ENCODE data around the gene MEFV. TPM values are rescaled to one million over a fixed set of nuclear protein-coding genes. Genes with fewer than 3 reads are reported as not detected.

Gene MEFV
- total and polyA plus RNA-seq, 2 of the 13 experiments (the other 11 are each of a cell fraction or from before 2014, with no cell fraction given), result 0.22 TPM; not detected in 1

DNA sequence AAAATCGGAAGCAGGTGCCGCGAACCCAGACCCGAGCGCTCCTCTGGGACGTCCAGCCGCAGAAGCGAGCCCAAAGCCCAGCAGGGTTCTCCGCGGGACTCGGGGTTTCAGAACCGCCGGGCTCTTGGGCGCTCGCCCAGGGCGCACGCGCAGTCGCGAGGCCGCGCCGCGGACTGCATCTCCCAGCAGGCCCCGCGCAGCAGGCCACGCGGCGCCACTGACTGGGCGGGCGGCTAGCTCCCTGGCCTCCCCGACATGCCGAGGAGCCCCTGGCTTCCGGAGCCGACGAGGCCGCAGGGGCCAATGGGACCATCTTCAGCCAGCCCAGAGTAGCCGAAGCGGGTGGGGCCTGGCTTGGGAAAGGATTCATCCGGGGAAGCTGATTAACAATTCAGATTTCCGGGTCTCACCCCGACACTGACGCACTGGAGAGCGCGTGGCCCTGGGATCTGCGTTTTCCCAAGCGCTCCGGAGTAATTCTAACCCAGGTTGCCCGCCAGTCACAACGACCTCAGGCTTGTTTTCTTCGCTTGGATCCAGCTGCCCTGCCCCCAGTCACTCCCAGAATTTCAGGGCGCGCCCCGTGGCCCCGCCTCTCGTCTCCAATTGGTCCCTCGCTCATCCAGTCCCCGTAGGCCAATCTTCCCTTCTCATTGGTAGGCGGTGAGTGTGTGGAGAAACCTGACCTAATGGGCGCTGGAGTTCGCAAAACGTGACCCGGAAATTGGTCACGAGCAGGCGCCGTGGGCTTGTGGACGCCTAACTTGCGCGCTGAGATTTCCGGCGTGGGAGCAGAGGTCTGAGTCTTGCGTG is 26.5 kb upstream of the MEFV start, which contains the start of gene ZNF263 (continued):
- TF ChIP-seq, protein P1, sequence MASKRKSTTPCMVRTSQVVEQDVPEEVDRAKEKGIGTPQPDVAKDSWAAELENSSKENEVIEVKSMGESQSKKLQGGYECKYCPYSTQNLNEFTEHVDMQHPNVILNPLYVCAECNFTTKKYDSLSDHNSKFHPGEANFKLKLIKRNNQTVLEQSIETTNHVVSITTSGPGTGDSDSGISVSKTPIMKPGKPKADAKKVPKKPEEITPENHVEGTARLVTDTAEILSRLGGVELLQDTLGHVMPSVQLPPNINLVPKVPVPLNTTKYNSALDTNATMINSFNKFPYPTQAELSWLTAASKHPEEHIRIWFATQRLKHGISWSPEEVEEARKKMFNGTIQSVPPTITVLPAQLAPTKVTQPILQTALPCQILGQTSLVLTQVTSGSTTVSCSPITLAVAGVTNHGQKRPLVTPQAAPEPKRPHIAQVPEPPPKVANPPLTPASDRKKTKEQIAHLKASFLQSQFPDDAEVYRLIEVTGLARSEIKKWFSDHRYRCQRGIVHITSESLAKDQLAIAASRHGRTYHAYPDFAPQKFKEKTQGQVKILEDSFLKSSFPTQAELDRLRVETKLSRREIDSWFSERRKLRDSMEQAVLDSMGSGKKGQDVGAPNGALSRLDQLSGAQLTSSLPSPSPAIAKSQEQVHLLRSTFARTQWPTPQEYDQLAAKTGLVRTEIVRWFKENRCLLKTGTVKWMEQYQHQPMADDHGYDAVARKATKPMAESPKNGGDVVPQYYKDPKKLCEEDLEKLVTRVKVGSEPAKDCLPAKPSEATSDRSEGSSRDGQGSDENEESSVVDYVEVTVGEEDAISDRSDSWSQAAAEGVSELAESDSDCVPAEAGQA (IDR thresholded peaks at IDR 0.05; ENCODE audit: low read depth), result peak; percentile 74
- TF ChIP-seq, protein P1 (CRISPR knock-in tag; IDR thresholded peaks at IDR 0.05; ENCODE audit: borderline replicate concordance), result no peak
- TF ChIP-seq DMAP1 (CRISPR knock-in tag; IDR thresholded peaks at IDR 0.05) (peak; percentile 90), THYN1 (CRISPR knock-in tag; IDR thresholded peaks at IDR 0.05; ENCODE audit: borderline replicate concordance, low read depth) (0 out of 2 replicates have a peak, but pooled peaks have one; percentile 32), RAD51 (IDR thresholded peaks at IDR 0.05; ENCODE audit: borderline replicate concordance) (peak; percentile 45; the same call in 1 of the 2 replicates), ZSCAN12 (CRISPR knock-in tag; IDR thresholded peaks at IDR 0.05) (peak; percentile 55; the same call in 1 of the 2 replicates), ZNF878 (CRISPR knock-in tag; IDR thresholded peaks at IDR 0.05) (no peak), RFXAP (CRISPR knock-in tag; IDR thresholded peaks at IDR 0.05; ENCODE audit: borderline replicate concordance) (peak; percentile 48; the same call in 1 of the 2 replicates)
- TF ChIP-seq, protein P2, sequence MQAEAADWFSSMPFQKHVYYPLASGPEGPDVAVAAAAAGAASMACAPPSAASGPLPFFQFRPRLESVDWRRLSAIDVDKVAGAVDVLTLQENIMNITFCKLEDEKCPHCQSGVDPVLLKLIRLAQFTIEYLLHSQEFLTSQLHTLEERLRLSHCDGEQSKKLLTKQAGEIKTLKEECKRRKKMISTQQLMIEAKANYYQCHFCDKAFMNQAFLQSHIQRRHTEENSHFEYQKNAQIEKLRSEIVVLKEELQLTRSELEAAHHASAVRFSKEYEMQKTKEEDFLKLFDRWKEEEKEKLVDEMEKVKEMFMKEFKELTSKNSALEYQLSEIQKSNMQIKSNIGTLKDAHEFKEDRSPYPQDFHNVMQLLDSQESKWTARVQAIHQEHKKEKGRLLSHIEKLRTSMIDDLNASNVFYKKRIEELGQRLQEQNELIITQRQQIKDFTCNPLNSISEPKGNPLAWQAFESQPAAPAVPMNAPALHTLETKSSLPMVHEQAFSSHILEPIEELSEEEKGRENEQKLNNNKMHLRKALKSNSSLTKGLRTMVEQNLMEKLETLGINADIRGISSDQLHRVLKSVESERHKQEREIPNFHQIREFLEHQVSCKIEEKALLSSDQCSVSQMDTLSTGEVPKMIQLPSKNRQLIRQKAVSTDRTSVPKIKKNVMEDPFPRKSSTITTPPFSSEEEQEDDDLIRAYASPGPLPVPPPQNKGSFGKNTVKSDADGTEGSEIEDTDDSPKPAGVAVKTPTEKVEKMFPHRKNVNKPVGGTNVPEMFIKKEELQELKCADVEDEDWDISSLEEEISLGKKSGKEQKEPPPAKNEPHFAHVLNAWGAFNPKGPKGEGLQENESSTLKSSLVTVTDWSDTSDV (CRISPR knock-in tag; IDR thresholded peaks at IDR 0.05), result 0 out of 2 replicates have a peak, but pooled peaks have one; percentile 44
- TF ChIP-seq, protein P3, sequence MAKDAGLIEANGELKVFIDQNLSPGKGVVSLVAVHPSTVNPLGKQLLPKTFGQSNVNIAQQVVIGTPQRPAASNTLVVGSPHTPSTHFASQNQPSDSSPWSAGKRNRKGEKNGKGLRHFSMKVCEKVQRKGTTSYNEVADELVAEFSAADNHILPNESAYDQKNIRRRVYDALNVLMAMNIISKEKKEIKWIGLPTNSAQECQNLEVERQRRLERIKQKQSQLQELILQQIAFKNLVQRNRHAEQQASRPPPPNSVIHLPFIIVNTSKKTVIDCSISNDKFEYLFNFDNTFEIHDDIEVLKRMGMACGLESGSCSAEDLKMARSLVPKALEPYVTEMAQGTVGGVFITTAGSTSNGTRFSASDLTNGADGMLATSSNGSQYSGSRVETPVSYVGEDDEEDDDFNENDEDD (CRISPR knock-in tag; IDR thresholded peaks at IDR 0.05; ENCODE audit: borderline replicate concordance), result peak; percentile 87; the same call in 1 of the 2 replicates
- TF ChIP-seq, protein P4, sequence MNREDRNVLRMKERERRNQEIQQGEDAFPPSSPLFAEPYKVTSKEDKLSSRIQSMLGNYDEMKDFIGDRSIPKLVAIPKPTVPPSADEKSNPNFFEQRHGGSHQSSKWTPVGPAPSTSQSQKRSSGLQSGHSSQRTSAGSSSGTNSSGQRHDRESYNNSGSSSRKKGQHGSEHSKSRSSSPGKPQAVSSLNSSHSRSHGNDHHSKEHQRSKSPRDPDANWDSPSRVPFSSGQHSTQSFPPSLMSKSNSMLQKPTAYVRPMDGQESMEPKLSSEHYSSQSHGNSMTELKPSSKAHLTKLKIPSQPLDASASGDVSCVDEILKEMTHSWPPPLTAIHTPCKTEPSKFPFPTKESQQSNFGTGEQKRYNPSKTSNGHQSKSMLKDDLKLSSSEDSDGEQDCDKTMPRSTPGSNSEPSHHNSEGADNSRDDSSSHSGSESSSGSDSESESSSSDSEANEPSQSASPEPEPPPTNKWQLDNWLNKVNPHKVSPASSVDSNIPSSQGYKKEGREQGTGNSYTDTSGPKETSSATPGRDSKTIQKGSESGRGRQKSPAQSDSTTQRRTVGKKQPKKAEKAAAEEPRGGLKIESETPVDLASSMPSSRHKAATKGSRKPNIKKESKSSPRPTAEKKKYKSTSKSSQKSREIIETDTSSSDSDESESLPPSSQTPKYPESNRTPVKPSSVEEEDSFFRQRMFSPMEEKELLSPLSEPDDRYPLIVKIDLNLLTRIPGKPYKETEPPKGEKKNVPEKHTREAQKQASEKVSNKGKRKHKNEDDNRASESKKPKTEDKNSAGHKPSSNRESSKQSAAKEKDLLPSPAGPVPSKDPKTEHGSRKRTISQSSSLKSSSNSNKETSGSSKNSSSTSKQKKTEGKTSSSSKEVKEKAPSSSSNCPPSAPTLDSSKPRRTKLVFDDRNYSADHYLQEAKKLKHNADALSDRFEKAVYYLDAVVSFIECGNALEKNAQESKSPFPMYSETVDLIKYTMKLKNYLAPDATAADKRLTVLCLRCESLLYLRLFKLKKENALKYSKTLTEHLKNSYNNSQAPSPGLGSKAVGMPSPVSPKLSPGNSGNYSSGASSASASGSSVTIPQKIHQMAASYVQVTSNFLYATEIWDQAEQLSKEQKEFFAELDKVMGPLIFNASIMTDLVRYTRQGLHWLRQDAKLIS (CRISPR knock-in tag; IDR thresholded peaks at IDR 0.05), result no peak
- TF ChIP-seq, protein P5, sequence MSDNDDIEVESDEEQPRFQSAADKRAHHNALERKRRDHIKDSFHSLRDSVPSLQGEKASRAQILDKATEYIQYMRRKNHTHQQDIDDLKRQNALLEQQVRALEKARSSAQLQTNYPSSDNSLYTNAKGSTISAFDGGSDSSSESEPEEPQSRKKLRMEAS (IDR thresholded peaks at IDR 0.05), result peak; percentile 90
